NOMO-1 treated with dmso at 0.1 percent for 144 hours (cell line): ENCODE data around the gene EXOSC1.
"Not testable (repeated sequence)": the region's sequence is repeated elsewhere in the genome, so short reads cannot be mapped to it uniquely, and the experiment has no call there.

Experiments
- DNase-seq: peaks from one replicate; lab custom pipeline; 2025; ENCODE audit not compliant: unreplicated experiment; lab: John Stamatoyannopoulos, UW

Gene EXOSC1

DNA sequence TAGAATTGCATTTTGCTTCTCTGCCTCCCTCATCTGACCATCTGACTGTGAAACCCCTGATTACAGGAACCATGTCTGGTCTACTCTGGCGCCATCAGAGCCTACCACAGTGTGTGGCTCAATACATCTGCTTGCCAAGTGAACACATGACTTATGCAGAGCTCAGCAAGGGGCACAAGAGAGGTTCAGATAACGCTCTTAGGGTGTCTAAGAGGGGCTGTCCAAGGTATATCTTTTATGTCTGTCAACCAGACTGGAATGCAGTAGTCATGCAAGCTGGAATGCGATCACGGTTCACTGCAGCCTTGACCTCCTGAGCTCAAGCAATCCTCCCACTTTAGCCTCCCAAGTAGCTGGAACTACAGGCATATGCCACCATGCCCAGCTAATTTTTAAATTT is 34.4 kb downstream of the EXOSC1 start:
- no peak for DNase-seq

GRCh38 chr10:97408496-97408992 is 37.3 kb downstream of the EXOSC1 start:
- DNase-seq = peak; percentile 76

DNA sequence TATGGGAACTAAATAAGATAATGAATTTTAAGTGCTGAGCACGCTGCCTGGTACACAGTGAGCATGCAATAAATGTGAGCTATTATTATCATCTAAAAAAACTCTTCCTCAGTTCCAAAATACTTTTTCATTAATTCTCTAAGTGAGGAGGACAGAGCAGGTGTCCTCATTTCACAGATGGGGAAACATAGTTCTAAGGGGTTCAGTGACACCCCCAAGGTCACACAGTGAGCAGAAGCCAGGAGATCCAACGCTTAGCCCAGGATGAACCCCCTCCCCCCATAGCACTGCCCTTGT is 37.9 kb downstream of the EXOSC1 start:
- no peak for DNase-seq

- peak; percentile 95 for DNase-seq
Observed at GRCh38 chr10:97407211-97407951, 38.4 kb downstream of the EXOSC1 start.

DNA sequence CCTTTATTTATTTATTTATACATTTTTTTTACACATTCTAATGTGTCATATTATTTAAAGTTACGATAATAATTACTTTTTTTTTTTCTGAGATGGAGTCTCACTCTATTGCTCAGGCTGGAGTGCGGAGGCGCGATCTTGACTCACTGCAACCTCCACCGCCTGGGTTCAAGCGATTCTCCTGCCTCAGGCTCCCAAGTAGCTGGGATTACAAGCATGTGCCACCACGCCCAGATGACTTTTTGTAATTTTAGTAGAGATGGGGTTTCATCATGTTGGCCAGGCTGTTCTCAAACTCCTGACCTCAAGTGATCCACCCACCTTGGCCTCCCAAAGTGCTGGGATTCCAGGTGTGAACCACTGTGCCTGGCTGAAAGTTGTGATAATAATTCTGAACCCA is 39.3 kb downstream of the EXOSC1 start:
- not testable (repeated sequence) for DNase-seq

DNA sequence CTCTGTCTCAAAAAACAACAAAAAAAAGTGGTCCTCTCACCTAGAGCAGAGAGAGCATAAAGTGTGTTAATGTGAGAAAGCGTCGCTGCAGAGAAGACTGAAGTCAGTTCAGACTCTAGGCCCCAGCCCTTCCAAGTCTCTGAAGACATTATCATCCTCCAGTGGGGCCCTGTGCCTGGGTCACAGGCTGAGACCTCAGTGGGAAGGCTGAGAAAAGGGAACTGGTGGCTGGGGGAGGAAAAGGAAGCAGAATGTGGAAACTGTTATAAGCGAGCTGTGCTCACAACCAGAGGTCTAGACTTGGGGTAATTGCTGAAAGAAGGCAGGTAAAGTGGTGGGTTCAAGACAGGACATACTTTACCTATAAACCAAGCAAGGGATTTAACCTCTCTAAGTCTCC is 39.7 kb downstream of the EXOSC1 start:
- DNase-seq = peak; percentile 87

DNA sequence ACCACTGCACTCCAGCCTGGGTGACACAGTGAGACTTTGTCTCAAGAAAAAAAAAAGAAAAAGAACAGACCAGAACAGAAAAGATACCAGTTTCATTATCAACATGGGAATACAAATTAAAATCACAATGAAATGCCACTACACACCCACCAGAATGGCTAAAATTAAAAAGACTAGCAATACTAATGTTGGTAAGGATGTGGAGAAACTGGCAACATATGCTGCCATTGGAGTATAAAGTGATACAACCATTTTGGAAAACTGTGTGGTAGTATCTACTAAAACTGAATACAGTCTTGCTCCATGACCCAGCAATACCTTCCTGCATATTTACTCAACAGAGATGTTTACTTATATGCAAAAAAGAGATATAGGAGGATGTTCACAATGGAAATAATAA is 41.8 kb downstream of the EXOSC1 start:
- DNase-seq = no peak

DNA sequence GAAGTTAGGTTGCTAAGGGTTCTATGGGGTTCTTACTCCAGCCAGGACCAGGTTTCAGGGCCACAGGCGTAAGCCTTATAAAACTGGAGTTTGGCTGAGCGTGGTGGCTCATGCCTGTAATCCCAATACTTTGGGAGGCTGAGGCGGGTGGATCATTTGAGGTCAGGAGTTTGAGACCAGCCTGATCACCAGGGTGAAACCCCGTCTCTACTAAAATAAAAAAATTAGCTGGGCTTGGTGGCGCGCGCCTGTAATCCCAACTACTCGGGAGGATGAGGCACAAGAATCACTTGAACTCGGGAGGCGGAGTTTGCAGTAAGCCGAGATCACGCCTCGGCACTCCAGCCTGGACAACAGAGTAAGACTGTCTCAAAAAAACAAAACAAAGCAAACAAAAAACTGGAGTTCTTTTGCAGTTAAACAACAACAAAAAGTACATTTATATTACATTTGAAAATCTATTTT is 44.3 kb downstream of the EXOSC1 start:
- DNase-seq = no peak

- DNase-seq = peak; percentile 96
Observed at GRCh38 chr10:97400665-97401454, 44.9 kb downstream of the EXOSC1 start, which contains the start of gene RRP12. TSS of gene RRP12 (minus strand) at chr10:97401340. CDS start at chr10:97401231, 109 bp downstream.

DNA sequence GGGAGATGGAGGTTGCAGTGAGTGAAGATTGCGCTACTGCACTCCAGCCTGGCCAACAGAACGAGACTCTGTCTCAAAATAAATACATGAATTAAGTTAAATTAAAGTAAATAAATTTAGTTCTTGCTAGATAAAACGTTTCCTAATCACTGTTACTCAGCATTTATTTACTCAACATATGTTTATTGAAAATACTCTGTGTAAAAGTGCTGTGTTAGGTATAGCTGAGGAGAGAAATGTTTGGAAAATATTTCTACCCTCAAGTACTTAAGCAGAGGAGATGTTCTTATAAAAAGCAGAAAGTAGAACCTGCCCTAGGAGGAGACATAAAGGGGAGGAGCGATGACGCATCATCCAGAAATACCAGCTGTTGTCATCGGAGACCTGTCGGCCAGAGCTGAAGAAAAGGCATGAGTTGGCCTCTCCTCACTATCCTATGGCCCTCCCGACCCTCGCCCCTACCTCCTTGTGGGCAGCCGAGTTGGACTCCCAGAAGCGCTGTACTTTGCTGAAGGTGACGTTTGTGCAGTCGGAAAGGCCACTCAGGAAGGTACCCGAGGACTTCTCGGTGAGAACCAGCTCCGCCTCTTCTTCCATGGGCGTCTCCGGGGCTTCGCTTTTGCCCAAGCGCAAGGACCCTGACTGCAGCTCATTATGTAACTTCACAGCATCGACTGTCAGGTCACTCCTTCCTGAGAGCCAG is 45.8 kb downstream of the EXOSC1 start:
- DNase-seq = no peak

- DNase-seq = no peak
Observed at GRCh38 chr10:97396056-97396455, 49.8 kb downstream of the EXOSC1 start.

DNA sequence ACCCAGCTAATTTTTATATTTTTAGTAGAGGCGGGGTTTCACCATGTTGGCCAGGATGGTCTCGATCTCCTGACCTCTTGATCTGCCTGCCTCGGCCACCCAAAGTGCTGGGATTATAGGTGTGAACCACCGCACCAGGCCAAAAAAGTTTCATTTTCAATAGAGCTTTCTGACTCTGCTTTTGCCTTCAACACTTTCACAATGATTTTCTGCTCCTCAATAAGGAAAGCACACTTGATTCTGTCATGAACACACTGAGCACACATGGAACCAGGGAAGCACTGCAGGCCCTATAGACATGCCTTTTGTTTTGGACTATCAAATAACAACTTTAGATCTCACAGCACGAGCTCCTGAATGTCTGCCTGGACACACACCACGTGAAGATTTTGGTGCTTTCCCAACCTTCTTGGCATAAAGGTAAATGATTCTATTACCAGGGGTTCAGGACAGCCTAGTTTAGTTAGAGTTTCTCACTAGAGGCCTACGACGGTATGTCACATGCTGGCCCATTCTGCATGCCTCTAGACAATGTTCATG is 52.7 kb downstream of the EXOSC1 start:
- DNase-seq = no peak

DNA sequence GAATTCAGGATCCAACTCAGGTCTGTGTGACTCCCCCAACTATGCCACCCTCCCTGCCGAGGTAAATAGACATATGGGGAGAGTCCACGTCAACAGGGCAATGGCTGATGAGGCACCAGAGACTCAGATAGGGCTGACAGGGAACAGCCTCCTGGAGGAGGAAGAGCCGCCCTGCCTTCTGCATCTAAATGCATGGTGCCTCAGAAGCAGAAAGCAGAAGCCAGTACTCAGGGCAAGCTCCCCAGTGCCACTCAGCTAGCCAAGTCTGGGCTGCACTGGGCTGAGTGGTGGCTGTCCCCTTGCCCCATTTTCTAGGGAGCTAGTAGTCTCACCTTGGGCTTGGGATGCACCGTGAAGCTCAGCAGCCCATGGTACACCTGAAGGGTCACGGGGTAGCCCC is 55.7 kb downstream of the EXOSC1 start:
- no peak for DNase-seq

GRCh38 chr10:97388152-97388551 is 57.7 kb downstream of the EXOSC1 start:
- DNase-seq = no peak
